K562 (cell line): ENCODE results near the gene TMEM30A. TPM values are rescaled to one million over a fixed set of nuclear protein-coding genes. Genes with fewer than 3 reads are reported as not detected.

ENCODE experiments used
- ATAC-seq: fragments of 200-7000 bp; cut with Tn5 transposase; 3 replicates; pipeline ENCODE4 v1.9.1; 2020; ENCODE audit warnings: moderate library complexity
- BruUV-seq: library from RNA; stranded (reverse); fragments of 400-500 nt; replicated peaks from 2 replicates; lab custom pipeline; 2021; lab: Mats Ljungman, UMichigan
- CTCF ChIA-PET: fragments of 300-600 bp; formaldehyde crosslinking; extraction: SDS; loops from one replicate; lab custom pipeline; 2021; ENCODE audit warnings: low intra/inter-chr PET ratio; lab: Yijun Ruan, JAX
- POLR2A ChIA-PET: fragments of 300-600, 350-650 bp; sonication (Branson Sonifier 250); formaldehyde crosslinking; extraction: SDS; loops from one replicate; lab custom pipeline; 2021; ENCODE audit warnings: antibody characterized with exemption, inconsistent platforms; lab: Yijun Ruan, JAX
- DNase-seq, 4 experiments: peaks; one replicate each; pipeline versions ENCODE4 v3.0.0 to v3.0.0-alpha.2; 2011 to 2018; ENCODE audit warnings: low spot score in 3 of 4, mixed read lengths in 3 of 4; ENCODE audit errors: extremely low read depth in 1 of 4
- FAIRE-seq: peaks from 2 replicates; lab custom pipeline; 2011; peaks lifted over from hg19 to GRCh38; lab: Jason Lieb, UNC
- H2AFZ ChIP-seq: 2 replicates; pipeline ENCODE4 v1.6.0; 2011; ENCODE audit warnings: low read depth, low read length, control low read depth, inconsistent platforms
- H3K27ac ChIP-seq: fragments of 200-600 bp; 3 replicates; pipeline ENCODE4 v1.8.0; 2011; ENCODE audit warnings: low read depth, mild to moderate bottlenecking, control low read depth, inconsistent platforms, low read length, moderate library complexity, mixed read lengths; ENCODE audit errors: extremely low read depth
- H3K27me3 ChIP-seq, 2 experiments: fragments of 300-600 bp in 1 of 2; 2 replicates in 1 of 2; 3 replicates in 1 of 2; pipeline versions ENCODE4 v1.6.0 to v1.8.0; 2011; ENCODE audit warnings: inconsistent platforms in 2 of 2, low read length in 2 of 2, mild to moderate bottlenecking in 1 of 2, mixed read lengths in 1 of 2, moderate library complexity in 1 of 2; ENCODE audit not compliant: control insufficient read depth in 2 of 2, insufficient read depth in 2 of 2
- H3K36me3 ChIP-seq: fragments of 300-600 bp; 3 replicates; pipeline ENCODE4 v1.8.0; 2011; ENCODE audit warnings: mild to moderate bottlenecking, low read length, inconsistent platforms; ENCODE audit not compliant: control insufficient read depth, insufficient read depth
- H3K4me1 ChIP-seq, 2 experiments: fragments of 200-600 bp in 1 of 2; replicated peaks in 1 of 2; 2 replicates in 1 of 2; 3 replicates in 1 of 2; pipeline versions ENCODE4 v1.5.1 to v1.8.0; 2011; ENCODE audit warnings: inconsistent platforms in 2 of 2, low read length in 2 of 2, mild to moderate bottlenecking in 1 of 2, mixed read lengths in 1 of 2, moderate library complexity in 1 of 2; ENCODE audit not compliant: control insufficient read depth in 2 of 2, insufficient read depth in 2 of 2
- H3K4me2 ChIP-seq: 2 replicates; pipeline ENCODE4 v1.6.1; 2011; ENCODE audit warnings: low read length, control low read depth, inconsistent platforms, mixed read lengths; ENCODE audit not compliant: insufficient read depth
- H3K4me3 ChIP-seq: fragments of 200-600 bp; sonication (generic), shearing (Covaris generic); 2 replicates; pipeline ENCODE4 v1.5.1; 2016; ENCODE audit warnings: control low read depth, inconsistent platforms
- H3K79me2 ChIP-seq: fragments of 200-600 bp; 3 replicates; pipeline ENCODE4 v1.8.0; 2011; ENCODE audit warnings: low read length, inconsistent platforms; ENCODE audit not compliant: control insufficient read depth, insufficient read depth
- H3K9ac ChIP-seq, 2 experiments: 2 replicates each; pipeline versions ENCODE4 v1.6.0 to v1.6.1; 2011; ENCODE audit warnings: low read depth in 2 of 2, low read length in 2 of 2, control low read depth in 1 of 2, inconsistent platforms in 1 of 2, mild to moderate bottlenecking in 1 of 2, mixed read lengths in 1 of 2; ENCODE audit not compliant: insufficient read depth in 1 of 2
- H3K9me1 ChIP-seq: one replicate; pipeline ENCODE4 v1.6.0; 2011; ENCODE audit warnings: inconsistent platforms, mild to moderate bottlenecking, low read length, moderate library complexity; ENCODE audit not compliant: control insufficient read depth, insufficient read depth
- H3K9me3 ChIP-seq: replicated peaks from 2 replicates; pipeline ENCODE4 v1.5.1; 2011; ENCODE audit warnings: low read depth, low read length, inconsistent platforms; ENCODE audit not compliant: control insufficient read depth, insufficient read depth
- H4K20me1 ChIP-seq: replicated peaks from 2 replicates; pipeline ENCODE4 v1.6.1; 2011; ENCODE audit warnings: low read length, inconsistent platforms, mixed read lengths; ENCODE audit not compliant: control insufficient read depth, insufficient read depth
- ARID2 ChIP-seq: fragments of 450-650 bp; IDR thresholded peaks from 2 replicates; pipeline ENCODE4 v1.6.1; 2017; ENCODE audit warnings: antibody characterized with exemption, mild to moderate bottlenecking
- FIP1L1 ChIP-seq: fragments of 200-400 bp; formaldehyde crosslinking; IDR thresholded peaks from 2 replicates; pipeline ENCODE4 v1.6.1; 2018; ENCODE audit warnings: mild to moderate bottlenecking, low read depth, low read length; ENCODE audit not compliant: poor library complexity, severe bottlenecking
- FOSL1 ChIP-seq: fragments of 200-800 bp; sonication (Bioruptor generic); conservative IDR thresholded peaks from 2 replicates; pipeline ENCODE4 v1.6.1; 2016; ENCODE audit warnings: missing genetic modification characterization, missing compliant biosample characterization
- GABPA ChIP-seq: fragments of 200-800 bp; sonication (Bioruptor generic); conservative IDR thresholded peaks from 2 replicates; pipeline ENCODE4 v1.6.1; 2016; ENCODE audit warnings: low read depth, missing genetic modification characterization, missing compliant biosample characterization
- JUND ChIP-seq, 2 experiments: IDR thresholded peaks; 2 replicates in 1 of 2; 3 replicates in 1 of 2; pipeline ENCODE4 v1.6.1; 2011; ENCODE audit warnings: borderline replicate concordance in 2 of 2, low read depth in 2 of 2, low read length in 2 of 2, improper control_type of control experiment in 1 of 2, missing biosample characterization in 1 of 2, missing genetic modification characterization in 1 of 2, missing genetic modification reagents in 1 of 2
- MTF1 ChIP-seq: fragments of 250-450 bp; sonication (Bioruptor Pico); IDR thresholded peaks from 2 replicates; pipeline ENCODE4 v1.9.0; 2021; ENCODE audit warnings: moderate library complexity, mild to moderate bottlenecking, inconsistent platforms, borderline replicate concordance
- RAD21 ChIP-seq, 2 experiments: fragments of 250-450 bp in 1 of 2; fragments of 450-650 bp in 1 of 2; sonication (Bioruptor Pico) in 1 of 2; formaldehyde crosslinking in 1 of 2; IDR thresholded peaks in 1 of 2; conservative IDR thresholded peaks in 1 of 2; 2 replicates each; pipeline versions ENCODE4 v1.4.0 to v1.8.0; 2020 to 2022; ENCODE audit warnings: mild to moderate bottlenecking in 2 of 2, moderate library complexity in 1 of 2
- ZNF384 ChIP-seq: IDR thresholded peaks from 2 replicates; pipeline ENCODE4 v1.6.1; 2012; ENCODE audit warnings: low read depth, low read length, improper control_type of control experiment
- WGBS: fragments of 100-300 bp; shearing (Covaris generic); methylation state at CpG from one replicate; pipeline ENCODE4 v1.1.6; 2016; ENCODE audit warnings: low coverage, mixed read lengths; ENCODE audit not compliant: insufficient coverage; ENCODE audit errors: missing lambda C conversion rate; 5-methylcytosine and 5-hydroxymethylcytosine counted together
- in situ Hi-C: fragments of 300-500 bp; cut with MboI; formaldehyde crosslinking; loops from 4 replicates; pipeline ENCODE4 v1.15.0; 2018; ENCODE audit warnings: inconsistent platforms, mixed read lengths
- intact Hi-C: fragments of 100-400 bp; cut with micrococcal nuclease; formaldehyde crosslinking; loops from 2 replicates; pipeline ENCODE4 v1.14.2; 2022
- polyA plus RNA-seq, 8 experiments: library from polyadenylated mRNA; depleted of rRNA in 4 of 8; stranded (reverse) in 5 of 8; unstranded in 3 of 8; fragments of >200 nt; fragmentation: Nextera tagmentation in 2 of 8; fragmentation: Illumina TruSeq in 1 of 8; extraction: Ambion mirVana in 2 of 8; extraction: Trizol in 1 of 8; gene quantifications; 2 replicates each; pipeline versions ENCODE4 v1.2.1 to v1.2.3, GENCODE V29; 2011 to 2014; ENCODE audit warnings: inconsistent platforms in 1 of 8, missing spikeins in 1 of 8
- total RNA-seq, 7 experiments: library from RNA; depleted of rRNA in 6 of 7; stranded (reverse); fragments of >200 nt in 6 of 7; fragmentation: Illumina TruSeq in 2 of 7; extraction: Trizol in 2 of 7; gene quantifications; 2 replicates each; pipeline versions ENCODE4 v1.2.1 to v1.2.3, GENCODE V29; 2011 to 2021; ENCODE audit warnings: low replicate concordance in 1 of 7
- TF ChIP-seq, protein P1 (sequence below), 2 experiments: fragments of 450-650 bp; formaldehyde crosslinking in 1 of 2; IDR thresholded peaks; 2 replicates each; pipeline versions ENCODE4 v1.4.0 to v1.6.1; 2014 to 2020; ENCODE audit warnings: mild to moderate bottlenecking in 2 of 2, borderline replicate concordance in 1 of 2, low read depth in 1 of 2

TMEM30A gene
- total and polyA plus RNA-seq, 9 of the 15 experiments (the other 6 are each of a cell fraction or from before 2014, with no cell fraction given), result 6.5 to 31.2 (median 16.3) TPM

DNA sequence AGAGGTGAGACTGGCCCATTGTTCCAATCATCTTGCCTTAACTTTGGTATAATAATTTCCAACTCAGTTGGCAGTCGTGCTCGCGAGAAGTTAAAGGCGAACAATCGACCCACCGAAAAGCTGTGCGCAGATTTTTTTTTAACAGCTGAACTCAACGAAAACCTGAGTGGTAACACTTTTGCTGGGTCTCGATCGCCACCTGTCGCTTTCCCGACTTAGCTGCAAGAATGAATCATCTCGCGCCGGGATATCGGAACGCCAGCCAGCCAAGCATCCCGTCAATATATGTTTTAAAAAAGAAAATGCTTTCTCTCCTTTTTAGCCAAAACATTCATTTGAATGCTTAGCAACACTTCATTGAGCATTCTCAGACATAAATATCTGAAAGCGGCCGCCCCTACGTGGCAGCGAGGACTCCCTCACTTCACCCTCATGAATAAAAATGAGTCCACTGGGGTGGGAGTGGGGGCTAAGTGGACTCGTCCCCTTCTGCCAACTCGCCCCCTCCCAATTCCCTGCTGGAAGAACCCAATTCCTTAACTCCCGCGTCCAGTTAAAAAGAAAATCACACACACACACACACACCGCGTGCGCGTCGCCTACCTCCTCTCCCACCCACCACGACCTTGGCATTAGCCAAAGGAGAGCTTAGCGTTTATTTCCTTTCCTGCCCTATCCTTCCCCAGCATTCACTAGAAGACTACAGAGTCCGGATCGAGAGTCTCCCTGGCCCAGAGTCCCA, 80.2 kb downstream of the TMEM30A start:
- Histone ChIP-seq H4K20me1 (0 out of 2 replicates have a peak, but pooled peaks cover 4% of the 10 kb centered on the region), H3K4me1 (peaks cover 0 to 16% of the 10 kb centered on the region in 2 experiments; a peak in 1 of 5 replicates), H3K4me2 (no peak overlapping the region), H3K9ac (no peak overlapping the region), H2AFZ (no peak overlapping the region), H3K9me1 (no peaks in the 10 kb centered on the region), H3K9me3 (no peaks in the 10 kb centered on the region), H3K4me3 (no peak overlapping the region), H3K79me2 (no peaks in the 10 kb centered on the region), H3K36me3 (no peaks in the 10 kb centered on the region), H3K27ac (no peak overlapping the region), H3K27me3 (peaks cover 26 to 58% of the 10 kb centered on the region in 2 experiments; a peak in 4 of 5 replicates)
- DNase-seq (peak; percentile 26 to 61 (median 42)), ATAC-seq (peak; percentile 34; the same call in 1 of the 3 replicates), FAIRE-seq (peak; percentile 84)
- 12% methylated on average over 35 of the region's 35 CpGs for WGBS
- ChIA-PET POLR2A (no interaction called here), CTCF (interaction anchor here (0.7 to 1.2 kb wide), 3 partner anchors 1234 to 1688 kb away, joined by 3 to 5 read pairs (median 3); no protein-coding TSS in a partner anchor)
- intact Hi-C loops, result no loop called here
- in situ Hi-C loops, result no loop called here
- BruUV-seq, result no TSS peak
- TF ChIP-seq JUND (IDR thresholded peaks at IDR 0.05; ENCODE audit: borderline replicate concordance, low read depth, low read length), result peak; percentile 55; the same call in 1 of the 2 replicates
- no peak; the same call in 2 of the 3 replicates for TF ChIP-seq JUND (tag; IDR thresholded peaks at IDR 0.05; ENCODE audit: borderline replicate concordance, low read depth, low read length)
- TF ChIP-seq MTF1, result no peak
- TF ChIP-seq, protein P1, sequence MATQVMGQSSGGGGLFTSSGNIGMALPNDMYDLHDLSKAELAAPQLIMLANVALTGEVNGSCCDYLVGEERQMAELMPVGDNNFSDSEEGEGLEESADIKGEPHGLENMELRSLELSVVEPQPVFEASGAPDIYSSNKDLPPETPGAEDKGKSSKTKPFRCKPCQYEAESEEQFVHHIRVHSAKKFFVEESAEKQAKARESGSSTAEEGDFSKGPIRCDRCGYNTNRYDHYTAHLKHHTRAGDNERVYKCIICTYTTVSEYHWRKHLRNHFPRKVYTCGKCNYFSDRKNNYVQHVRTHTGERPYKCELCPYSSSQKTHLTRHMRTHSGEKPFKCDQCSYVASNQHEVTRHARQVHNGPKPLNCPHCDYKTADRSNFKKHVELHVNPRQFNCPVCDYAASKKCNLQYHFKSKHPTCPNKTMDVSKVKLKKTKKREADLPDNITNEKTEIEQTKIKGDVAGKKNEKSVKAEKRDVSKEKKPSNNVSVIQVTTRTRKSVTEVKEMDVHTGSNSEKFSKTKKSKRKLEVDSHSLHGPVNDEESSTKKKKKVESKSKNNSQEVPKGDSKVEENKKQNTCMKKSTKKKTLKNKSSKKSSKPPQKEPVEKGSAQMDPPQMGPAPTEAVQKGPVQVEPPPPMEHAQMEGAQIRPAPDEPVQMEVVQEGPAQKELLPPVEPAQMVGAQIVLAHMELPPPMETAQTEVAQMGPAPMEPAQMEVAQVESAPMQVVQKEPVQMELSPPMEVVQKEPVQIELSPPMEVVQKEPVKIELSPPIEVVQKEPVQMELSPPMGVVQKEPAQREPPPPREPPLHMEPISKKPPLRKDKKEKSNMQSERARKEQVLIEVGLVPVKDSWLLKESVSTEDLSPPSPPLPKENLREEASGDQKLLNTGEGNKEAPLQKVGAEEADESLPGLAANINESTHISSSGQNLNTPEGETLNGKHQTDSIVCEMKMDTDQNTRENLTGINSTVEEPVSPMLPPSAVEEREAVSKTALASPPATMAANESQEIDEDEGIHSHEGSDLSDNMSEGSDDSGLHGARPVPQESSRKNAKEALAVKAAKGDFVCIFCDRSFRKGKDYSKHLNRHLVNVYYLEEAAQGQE (IDR thresholded peaks at IDR 0.05; ENCODE audit: borderline replicate concordance), result peak; percentile 56; the same call in 1 of the 2 replicates
- TF ChIP-seq, protein P1 (CRISPR knock-in tag; IDR thresholded peaks at IDR 0.05; ENCODE audit: low read depth), result no peak
- TF ChIP-seq FOSL1, result 0 out of 2 replicates have a peak, but pooled peaks have one; percentile 34
- TF ChIP-seq ZNF384, result peak; percentile 48
- no peak for TF ChIP-seq FIP1L1
- peak; percentile 57 to 74 for TF ChIP-seq RAD21 (CRISPR knock-in tag; conservative IDR thresholded peaks at IDR 0.05 in 1 of 2, IDR thresholded peaks at IDR 0.05 in 1 of 2)
- no peak for TF ChIP-seq GABPA
- TF ChIP-seq ARID2, result no peak
